Karpas-422 (cell line): ENCODE data around the gene KRT7. TPM values are rescaled to one million over a fixed set of nuclear protein-coding genes. Genes with fewer than 3 reads are reported as not detected.
"Not testable (repeated sequence)": the region's sequence is repeated elsewhere in the genome, so short reads cannot be mapped to it uniquely, and the experiment has no call there.

Source experiments
- DNase-seq: peaks from one replicate; pipeline ENCODE4 v3.0.0-alpha.2; 2015
- H2AFZ ChIP-seq: fragments of 200-600 bp; sonication (generic); 2 replicates; pipeline ENCODE4 v1.6.1; 2014; ENCODE audit warnings: antibody characterized with exemption, low read length, mixed read lengths
- H3K27ac ChIP-seq: fragments of 200-600 bp; sonication (generic); 2 replicates; pipeline ENCODE4 v1.5.1; 2014; ENCODE audit warnings: mild to moderate bottlenecking, low read length, moderate library complexity
- H3K27me3 ChIP-seq: fragments of 200-600 bp; sonication (generic); 2 replicates; pipeline ENCODE4 v1.6.1; 2014; ENCODE audit warnings: low read length, mixed read lengths
- H3K36me3 ChIP-seq: fragments of 200-600 bp; sonication (generic); 2 replicates; pipeline ENCODE4 v1.6.1; 2014; ENCODE audit warnings: low read length, mixed read lengths; ENCODE audit not compliant: insufficient read depth
- H3K4me1 ChIP-seq: fragments of 200-600 bp; sonication (generic); 2 replicates; pipeline ENCODE4 v1.6.1; 2014; ENCODE audit warnings: mild to moderate bottlenecking, low read length, mixed read lengths
- H3K4me2 ChIP-seq: fragments of 200-600 bp; sonication (generic); 2 replicates; pipeline ENCODE4 v1.6.1; 2014; ENCODE audit warnings: low read length, low read depth, mild to moderate bottlenecking; ENCODE audit not compliant: poor library complexity, severe bottlenecking
- H3K4me3 ChIP-seq: fragments of 200-600 bp; sonication (generic); 2 replicates; pipeline ENCODE4 v1.5.1; 2014; ENCODE audit warnings: mild to moderate bottlenecking, antibody characterized with exemption, low read length, mixed read lengths
- H3K79me2 ChIP-seq: fragments of 200-600 bp; sonication (generic); 2 replicates; pipeline ENCODE4 v1.6.1; 2014; ENCODE audit warnings: mild to moderate bottlenecking, low read length, mixed read lengths
- H3K9ac ChIP-seq: fragments of 200-600 bp; sonication (generic); 2 replicates; pipeline ENCODE4 v1.6.0; 2014; ENCODE audit warnings: low read length
- H3K9me2 ChIP-seq: fragments of 200-600 bp; sonication (generic), shearing (Covaris generic); replicated peaks from 2 replicates; pipeline ENCODE4 v1.6.0; 2014; ENCODE audit warnings: mild to moderate bottlenecking, low read length, moderate library complexity; ENCODE audit not compliant: insufficient read depth
- H3K9me3 ChIP-seq: fragments of 300-700, 200-600 bp; sonication (generic); 2 replicates; pipeline ENCODE4 v1.6.1; 2014; ENCODE audit warnings: low read length, mixed read lengths
- H4K20me1 ChIP-seq: fragments of 200-600 bp; sonication (generic); 2 replicates; pipeline ENCODE4 v1.6.1; 2014; ENCODE audit warnings: mild to moderate bottlenecking, antibody characterized with exemption, low read length, low read depth; ENCODE audit not compliant: insufficient read depth
- total RNA-seq: library from RNA; depleted of rRNA; stranded (reverse); fragments of >200 nt; shearing (Covaris generic); gene quantifications from 2 replicates; pipeline ENCODE4 v1.2.3, GENCODE V29; 2014; ENCODE audit warnings: low replicate concordance

Gene KRT7
- total RNA-seq, 1 experiment from 2014 or later, result not detected

- H4K20me1 ChIP-seq, H3K9me2 ChIP-seq, H3K79me2 ChIP-seq, H3K9ac ChIP-seq, H3K27me3 ChIP-seq, DNase-seq, H3K4me1 ChIP-seq, H2AFZ ChIP-seq, H3K9me3 ChIP-seq, H3K4me2 ChIP-seq, H3K27ac ChIP-seq, H3K36me3 ChIP-seq, H3K4me3 ChIP-seq: not testable (repeated sequence)
Measured at GRCh38 chr12:52240247-52240646, 7.2 kb downstream of the KRT7 start.

DNA sequence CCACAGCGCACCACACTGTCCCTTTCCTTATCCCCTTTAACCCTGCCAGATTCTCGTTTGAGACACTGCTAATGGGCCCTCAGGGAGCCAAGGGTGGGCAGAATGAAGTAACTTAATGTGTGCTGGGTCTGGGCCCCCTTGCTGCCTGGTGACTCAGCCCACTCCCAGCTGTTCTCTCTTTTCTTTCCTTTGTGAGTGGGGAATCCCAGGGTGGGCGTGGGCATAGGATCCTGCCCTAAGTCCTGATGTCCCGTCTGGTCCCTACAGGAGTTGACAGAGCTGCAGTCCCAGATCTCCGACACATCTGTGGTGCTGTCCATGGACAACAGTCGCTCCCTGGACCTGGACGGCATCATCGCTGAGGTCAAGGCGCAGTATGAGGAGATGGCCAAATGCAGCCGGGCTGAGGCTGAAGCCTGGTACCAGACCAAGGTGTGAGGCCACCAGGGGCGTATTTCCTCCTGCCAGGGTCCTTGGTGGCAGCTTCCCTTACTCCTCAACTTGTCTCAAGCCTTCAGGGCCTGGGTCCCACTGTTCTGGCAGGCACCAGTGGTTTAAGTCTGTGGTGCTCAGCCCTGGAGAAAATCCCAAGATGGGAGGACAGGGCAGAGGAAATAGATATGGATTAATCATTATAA, 8.3 kb downstream of the KRT7 start:
- no peaks in the 10 kb centered on the region for H3K9me3 ChIP-seq
- H3K4me3 ChIP-seq, result no peak overlapping the region
- H3K27me3 ChIP-seq, result no peaks in the 10 kb centered on the region
- no peak overlapping the region for H3K9ac ChIP-seq
- 0 out of 2 replicates have a peak, but pooled peaks cover 6% of the 10 kb centered on the region for H4K20me1 ChIP-seq
- H3K36me3 ChIP-seq, result no peaks in the 10 kb centered on the region
- H3K4me1 ChIP-seq, result no peaks in the 10 kb centered on the region
- H2AFZ ChIP-seq, result no peak overlapping the region
- no peaks in the 10 kb centered on the region for H3K9me2 ChIP-seq
- H3K4me2 ChIP-seq, result no peak overlapping the region
- H3K79me2 ChIP-seq, result no peaks in the 10 kb centered on the region
- DNase-seq, result peak; percentile 50
- H3K27ac ChIP-seq, result no peak overlapping the region

DNA sequence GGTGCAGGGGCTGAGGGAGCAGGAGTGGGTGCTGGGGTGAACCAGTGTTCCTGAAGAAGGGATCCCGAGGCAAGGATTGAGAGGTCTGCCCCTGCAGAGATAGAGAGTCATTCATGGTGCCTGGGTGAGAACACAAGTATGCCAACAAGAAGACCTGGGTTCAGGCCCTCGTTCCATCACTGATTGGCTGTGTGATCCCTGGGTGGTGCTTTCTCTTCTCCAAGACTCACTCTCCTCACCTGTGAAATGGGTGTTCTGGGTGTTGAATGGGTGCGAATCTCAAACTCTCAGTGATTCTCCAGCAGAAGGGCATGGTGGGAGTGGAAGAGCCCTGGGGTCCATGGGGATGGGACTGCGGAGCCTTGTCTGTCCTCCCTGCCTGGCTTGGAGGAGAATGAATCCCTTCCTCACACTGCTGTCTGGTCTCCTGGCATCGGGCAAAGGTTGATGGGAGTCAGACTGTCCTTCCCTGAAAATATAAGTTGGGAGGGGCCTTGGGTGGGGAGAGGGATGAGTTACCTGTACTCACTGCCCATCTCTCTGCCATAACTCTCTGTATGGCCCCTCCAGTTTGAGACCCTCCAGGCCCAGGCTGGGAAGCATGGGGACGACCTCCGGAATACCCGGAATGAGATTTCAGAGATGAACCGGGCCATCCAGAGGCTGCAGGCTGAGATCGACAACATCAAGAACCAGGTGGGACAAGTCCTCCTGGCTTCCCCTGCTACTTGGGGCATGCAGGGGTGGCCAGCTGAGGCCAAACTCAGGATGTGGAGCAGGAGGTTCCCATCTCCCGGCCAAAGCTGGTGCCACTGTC, 9.6 kb downstream of the KRT7 start:
- no peak overlapping the region for H3K9ac ChIP-seq
- peaks cover 6% of the 10 kb centered on the region; the same call in 1 of the 2 replicates for H4K20me1 ChIP-seq
- H3K4me2 ChIP-seq, result no peak overlapping the region
- no peaks in the 10 kb centered on the region for H3K36me3 ChIP-seq
- H3K27me3 ChIP-seq, result no peaks in the 10 kb centered on the region
- no peaks in the 10 kb centered on the region for H3K4me1 ChIP-seq
- H3K9me2 ChIP-seq, result no peaks in the 10 kb centered on the region
- no peak overlapping the region for H3K27ac ChIP-seq
- H3K9me3 ChIP-seq, result no peaks in the 10 kb centered on the region
- no peak for DNase-seq
- no peak overlapping the region for H2AFZ ChIP-seq
- no peaks in the 10 kb centered on the region for H3K79me2 ChIP-seq
- H3K4me3 ChIP-seq, result no peak overlapping the region

GRCh38 chr12:52243259-52243855, 10.3 kb downstream of the KRT7 start:
- no peak overlapping the region for H3K27ac ChIP-seq
- no peak overlapping the region for H2AFZ ChIP-seq
- no peak overlapping the region for H3K9ac ChIP-seq
- H3K9me3 ChIP-seq, result no peaks in the 10 kb centered on the region
- H3K27me3 ChIP-seq, result no peaks in the 10 kb centered on the region
- H3K36me3 ChIP-seq, result no peaks in the 10 kb centered on the region
- no peak for DNase-seq
- H3K4me2 ChIP-seq, result no peak overlapping the region
- no peak overlapping the region for H3K4me3 ChIP-seq
- peaks cover 6% of the 10 kb centered on the region; the same call in 1 of the 2 replicates for H4K20me1 ChIP-seq
- no peaks in the 10 kb centered on the region for H3K4me1 ChIP-seq
- H3K9me2 ChIP-seq, result no peaks in the 10 kb centered on the region
- H3K79me2 ChIP-seq, result no peaks in the 10 kb centered on the region

GRCh38 chr12:52243856-52244614, 11.0 kb downstream of the KRT7 start:
- no peak for DNase-seq
- Histone ChIP-seq H3K9ac (no peak overlapping the region), H3K4me2 (no peak overlapping the region), H3K9me2 (no peaks in the 10 kb centered on the region), H4K20me1 (peaks cover 6% of the 10 kb centered on the region; the same call in 1 of the 2 replicates), H3K36me3 (no peaks in the 10 kb centered on the region), H3K27me3 (no peaks in the 10 kb centered on the region), H3K4me3 (no peak overlapping the region), H3K9me3 (no peaks in the 10 kb centered on the region), H2AFZ (no peak overlapping the region), H3K79me2 (no peaks in the 10 kb centered on the region), H3K27ac (no peak overlapping the region), H3K4me1 (no peaks in the 10 kb centered on the region)

DNA sequence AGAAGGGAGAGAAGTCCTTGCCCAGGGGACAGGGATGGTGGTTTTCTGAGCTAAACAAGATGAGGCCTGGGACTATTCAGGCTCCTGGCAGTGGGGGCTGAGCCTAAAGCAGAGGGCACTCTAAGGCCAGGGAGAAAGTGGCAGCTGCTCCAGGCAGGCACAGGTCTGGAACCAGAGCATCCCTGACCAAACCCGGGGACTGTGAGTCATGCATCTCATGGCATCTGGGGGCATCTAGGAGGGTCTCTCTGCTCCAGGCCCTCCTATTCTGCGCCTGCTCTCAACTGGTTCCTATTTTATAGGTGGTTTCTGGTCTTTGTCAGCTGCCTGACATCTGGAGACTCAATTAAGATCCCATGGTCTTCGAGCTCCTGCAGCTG, 11.6 kb downstream of the KRT7 start:
- Histone ChIP-seq H3K4me2 (no peak overlapping the region), H3K27ac (no peak overlapping the region), H3K27me3 (no peaks in the 10 kb centered on the region), H3K4me1 (no peaks in the 10 kb centered on the region), H3K9me3 (no peaks in the 10 kb centered on the region), H3K9ac (no peak overlapping the region), H3K79me2 (no peaks in the 10 kb centered on the region), H2AFZ (no peak overlapping the region), H4K20me1 (peaks cover 6% of the 10 kb centered on the region; the same call in 1 of the 2 replicates), H3K9me2 (no peaks in the 10 kb centered on the region), H3K4me3 (no peak overlapping the region), H3K36me3 (no peaks in the 10 kb centered on the region)
- DNase-seq, result no peak

DNA sequence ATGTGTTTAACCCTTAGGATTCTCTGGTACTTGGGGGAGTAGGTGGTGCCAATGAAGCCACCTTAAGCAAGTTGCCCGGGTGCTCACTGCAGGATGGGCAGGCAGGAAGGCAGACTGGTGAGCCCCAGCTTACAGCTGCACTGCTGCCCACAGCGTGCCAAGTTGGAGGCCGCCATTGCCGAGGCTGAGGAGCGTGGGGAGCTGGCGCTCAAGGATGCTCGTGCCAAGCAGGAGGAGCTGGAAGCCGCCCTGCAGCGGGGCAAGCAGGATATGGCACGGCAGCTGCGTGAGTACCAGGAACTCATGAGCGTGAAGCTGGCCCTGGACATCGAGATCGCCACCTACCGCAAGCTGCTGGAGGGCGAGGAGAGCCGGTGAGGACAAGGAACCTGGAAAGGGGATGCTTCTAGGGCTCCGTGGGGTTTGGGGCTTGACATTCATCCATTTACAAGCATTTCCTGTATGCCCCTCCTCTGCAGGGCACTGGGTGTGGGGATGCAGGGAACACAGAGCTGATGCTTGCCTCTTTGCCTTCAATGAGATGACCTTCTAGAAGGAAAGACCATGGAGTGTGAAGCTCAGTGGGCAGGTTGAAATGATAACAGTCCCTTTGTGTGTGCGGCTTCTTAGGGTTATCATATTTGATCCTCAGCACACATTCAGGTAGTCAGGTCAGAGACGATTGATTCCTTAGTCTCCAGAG, 12.4 kb downstream of the KRT7 start:
- no peaks in the 10 kb centered on the region for H3K9me2 ChIP-seq
- H3K27me3 ChIP-seq, result no peaks in the 10 kb centered on the region
- no peaks in the 10 kb centered on the region for H3K9me3 ChIP-seq
- no peak overlapping the region for H3K4me3 ChIP-seq
- H3K4me1 ChIP-seq, result no peaks in the 10 kb centered on the region
- no peaks in the 10 kb centered on the region for H3K36me3 ChIP-seq
- DNase-seq, result no peak
- H2AFZ ChIP-seq, result no peak overlapping the region
- no peak overlapping the region for H3K4me2 ChIP-seq
- peaks cover 6% of the 10 kb centered on the region; the same call in 1 of the 2 replicates for H4K20me1 ChIP-seq
- H3K9ac ChIP-seq, result no peak overlapping the region
- H3K27ac ChIP-seq, result no peak overlapping the region
- no peaks in the 10 kb centered on the region for H3K79me2 ChIP-seq
